Measurements from ENCODE around the gene IQCH. TPM values are rescaled to one million over a fixed set of nuclear protein-coding genes. Genes with fewer than 3 reads are reported as not detected.

IQCH gene
- total RNA-seq, 2 experiments from 2014 or later: 1.2 to 1.7 TPM

GRCh38 chr15:67335534-67336222 is 81.1 kb downstream of the IQCH start:
- DNase-seq: no peak
- CTCF ChIA-PET: interaction anchor here (1.1 kb wide), 1 partner anchor 389 kb away, joined by 3 read pairs; no protein-coding TSS in a partner anchor
- no peak overlapping the region for H3K4me3 Mint-ChIP-seq
- no peaks in the 10 kb centered on the region for H3K27me3 Mint-ChIP-seq
- intact Hi-C loops (cut with micrococcal nuclease): no loop called here
- no peak for ATAC-seq
- no peak overlapping the region for H3K27ac Mint-ChIP-seq
- POLR2A ChIA-PET: no interaction called here
- H3K36me3 Mint-ChIP-seq (ENCODE audit: low read depth): no peaks in the 10 kb centered on the region
- TF ChIP-seq CTCF (IDR thresholded peaks at IDR 0.05): no peak
- H3K9me3 Mint-ChIP-seq: no peaks in the 10 kb centered on the region
- no peaks in the 10 kb centered on the region for H3K4me1 Mint-ChIP-seq (ENCODE audit: low read depth)

DNA sequence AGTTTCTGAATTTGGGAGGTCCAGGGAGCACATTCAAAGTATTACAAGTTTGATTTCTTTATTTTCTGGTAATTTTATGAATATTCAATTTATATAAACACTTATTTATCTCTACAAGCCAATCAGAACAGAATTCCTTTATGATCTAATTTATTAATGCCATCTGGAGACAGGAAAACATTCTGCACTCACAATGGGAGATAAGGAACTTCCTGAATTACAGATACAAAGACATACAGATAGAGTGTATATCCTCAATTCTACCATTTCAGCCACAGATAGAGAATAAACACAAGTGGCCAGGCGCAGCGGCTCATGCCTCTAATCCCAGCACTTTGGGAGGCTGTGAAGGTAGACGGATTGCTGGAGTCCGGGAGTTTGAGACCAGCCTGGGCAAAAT is 86.0 kb downstream of the IQCH start:
- DNase-seq (no peak), ATAC-seq (no peak)
- no peak for TF ChIP-seq CTCF (IDR thresholded peaks at IDR 0.05)
- Mint-ChIP-seq H3K27ac (no peak overlapping the region), H3K36me3 (ENCODE audit: low read depth) (peaks cover 4% of the 10 kb centered on the region), H3K4me3 (no peak overlapping the region), H3K4me1 (ENCODE audit: low read depth) (no peaks in the 10 kb centered on the region), H3K9me3 (peaks cover 5% of the 10 kb centered on the region), H3K27me3 (no peaks in the 10 kb centered on the region)
- ChIA-PET CTCF (interaction anchor here (1.1 kb wide), 1 partner anchor 437 kb away, joined by 3 read pairs; no protein-coding TSS in a partner anchor), POLR2A (no interaction called here)
- intact Hi-C loops (cut with micrococcal nuclease): no loop called here

- intact Hi-C loops (cut with micrococcal nuclease): no loop called here
- ATAC-seq (no peak), DNase-seq (no peak)
- no peaks in the 10 kb centered on the region for H3K4me1 Mint-ChIP-seq (ENCODE audit: low read depth)
- TF ChIP-seq CTCF (IDR thresholded peaks at IDR 0.05): no peak
- H3K9me3 Mint-ChIP-seq: peaks cover 5% of the 10 kb centered on the region
- no peak overlapping the region for H3K4me3 Mint-ChIP-seq
- CTCF ChIA-PET: interaction anchor here (1.1 kb wide), 1 partner anchor 438 kb away, joined by 3 read pairs; no protein-coding TSS in a partner anchor
- H3K36me3 Mint-ChIP-seq (ENCODE audit: low read depth): peaks cover 4% of the 10 kb centered on the region
- H3K27me3 Mint-ChIP-seq: no peaks in the 10 kb centered on the region
- POLR2A ChIA-PET: no interaction called here
- no peak overlapping the region for H3K27ac Mint-ChIP-seq
These were observed 87.0 kb downstream of the IQCH start for GRCh38 chr15:67341539-67341938.

DNA sequence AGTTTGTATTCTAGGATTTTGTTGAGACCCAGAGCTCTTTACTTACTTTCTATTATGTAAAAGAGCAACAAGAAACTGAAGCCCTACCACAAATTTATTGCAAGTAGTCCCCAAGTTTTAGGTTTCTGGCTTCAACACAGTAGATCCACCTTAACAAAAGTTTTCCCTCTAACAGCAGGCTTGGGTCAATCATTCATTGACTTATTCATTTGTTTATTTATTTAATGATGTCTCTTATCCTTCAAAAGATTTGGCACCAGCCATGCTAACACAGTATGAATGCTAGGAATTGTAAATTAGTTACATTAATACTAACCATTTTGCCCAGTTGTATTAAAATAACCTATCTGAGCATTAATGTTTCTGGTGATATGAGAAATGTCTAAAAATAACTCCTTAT is 88.6 kb downstream of the IQCH start:
- no peak for TF ChIP-seq CTCF (IDR thresholded peaks at IDR 0.05)
- Mint-ChIP-seq H3K9me3 (peaks cover 11% of the 10 kb centered on the region), H3K27me3 (peaks cover 3% of the 10 kb centered on the region), H3K4me1 (ENCODE audit: low read depth) (no peaks in the 10 kb centered on the region), H3K4me3 (no peak overlapping the region), H3K36me3 (ENCODE audit: low read depth) (peaks cover 4% of the 10 kb centered on the region), H3K27ac (no peak overlapping the region)
- CTCF ChIA-PET: interaction anchor here (1.0 to 1.3 kb wide), 2 partner anchors 67 to 397 kb away, joined by 3 read pairs; no protein-coding TSS in a partner anchor
- POLR2A ChIA-PET: no interaction called here
- no peak for DNase-seq
- no peak for ATAC-seq
- intact Hi-C loops (cut with micrococcal nuclease): no loop called here

GRCh38 chr15:67349634-67350033 is 95.0 kb downstream of the IQCH start:
- CTCF ChIA-PET: interaction anchor here (1.0 kb wide), 2 partner anchors 14 to 403 kb away, joined by 3 read pairs; no protein-coding TSS in a partner anchor
- peaks cover 4% of the 10 kb centered on the region for H3K36me3 Mint-ChIP-seq (ENCODE audit: low read depth)
- POLR2A ChIA-PET: no interaction called here
- intact Hi-C loops (cut with micrococcal nuclease): no loop called here
- peaks cover 19% of the 10 kb centered on the region for H3K9me3 Mint-ChIP-seq
- H3K4me3 Mint-ChIP-seq: no peak overlapping the region
- ATAC-seq (no peak), DNase-seq (no peak)
- no peak overlapping the region for H3K27ac Mint-ChIP-seq
- no peaks in the 10 kb centered on the region for H3K4me1 Mint-ChIP-seq (ENCODE audit: low read depth)
- peaks cover 8% of the 10 kb centered on the region for H3K27me3 Mint-ChIP-seq
- no peak for TF ChIP-seq CTCF (IDR thresholded peaks at IDR 0.05)
